H1 (cell line): ENCODE results near the gene TMEM108. TPM values are rescaled to one million over a fixed set of nuclear protein-coding genes. Genes with fewer than 3 reads are reported as not detected.

Source experiments
- CTCF ChIA-PET: fragments of 300-600 bp; sonication (Branson Sonifier 250); formaldehyde crosslinking; loops from one replicate; lab custom pipeline; 2021; ENCODE audit not compliant: partially characterized antibody; lab: Charles Lee
- POLR2A ChIA-PET: fragments of 300-600 bp; sonication (Branson Sonifier 250); formaldehyde crosslinking; loops from one replicate; lab custom pipeline; 2021; ENCODE audit warnings: inconsistent platforms; ENCODE audit not compliant: partially characterized antibody; lab: Charles Lee
- DNase-seq, 2 experiments: peaks; one replicate each; pipeline versions ENCODE4 v3.0.0 to v3.0.0-alpha.2; 2010 to 2022; ENCODE audit warnings: low spot score in 2 of 2, low read depth in 1 of 2, mixed read lengths in 1 of 2
- FAIRE-seq: peaks from 2 replicates; lab custom pipeline; 2011; peaks lifted over from hg19 to GRCh38; lab: Jason Lieb, UNC
- H2AFZ ChIP-seq: 2 replicates; pipeline ENCODE4 v1.8.1; 2012; ENCODE audit warnings: low read length, inconsistent platforms
- H2AK5ac ChIP-seq: 2 replicates; pipeline ENCODE4 v1.6.1; 2013; ENCODE audit warnings: low read depth, low read length
- H2BK120ac ChIP-seq: replicated peaks from 2 replicates; pipeline ENCODE3; 2013; ENCODE audit warnings: low read depth, low read length, inconsistent platforms
- H2BK12ac ChIP-seq: 2 replicates; pipeline ENCODE4 v1.6.1; 2013; ENCODE audit warnings: low read depth, low read length
- H2BK15ac ChIP-seq: 2 replicates; pipeline ENCODE4 v1.6.1; 2013; ENCODE audit warnings: low read length
- H2BK20ac ChIP-seq: 2 replicates; pipeline ENCODE4 v1.6.1; 2013; ENCODE audit warnings: low read length
- H2BK5ac ChIP-seq: 2 replicates; pipeline ENCODE4 v1.6.1; 2013; ENCODE audit warnings: low read depth, low read length
- H3K14ac ChIP-seq: 2 replicates; pipeline ENCODE4 v1.6.1; 2013; ENCODE audit warnings: inconsistent platforms; ENCODE audit not compliant: insufficient read length
- H3K18ac ChIP-seq: 2 replicates; pipeline ENCODE4 v1.6.1; 2013; ENCODE audit warnings: low read length; ENCODE audit errors: extremely low read depth
- H3K23ac ChIP-seq: 2 replicates; pipeline ENCODE4 v1.6.1; 2013; ENCODE audit warnings: inconsistent platforms; ENCODE audit not compliant: insufficient read length
- H3K23me2 ChIP-seq: 2 replicates; pipeline ENCODE4 v1.6.1; 2013; ENCODE audit warnings: low read depth, low read length
- H3K27ac ChIP-seq: 2 replicates; pipeline ENCODE4 v1.6.1; 2011; ENCODE audit warnings: low read depth, low read length, inconsistent platforms
- H3K27me3 ChIP-seq, 4 experiments: replicated peaks in 1 of 4; 1 replicate in 1 of 4; 2 replicates in 3 of 4; pipeline versions ENCODE4 v1.6.1 to v1.8.1; 2011 to 2013; ENCODE audit warnings: low read length in 3 of 4, mild to moderate bottlenecking in 3 of 4, inconsistent platforms in 2 of 4, mixed read lengths in 2 of 4, moderate library complexity in 1 of 4; ENCODE audit not compliant: control insufficient read depth in 3 of 4, insufficient read depth in 3 of 4; ENCODE audit errors: extremely low read depth in 1 of 4
- H3K36me3 ChIP-seq, 4 experiments: 2 replicates each; pipeline versions ENCODE4 v1.6.1 to v1.8.1; 2011 to 2013; ENCODE audit warnings: mild to moderate bottlenecking in 4 of 4, low read length in 3 of 4, moderate library complexity in 2 of 4, control low read depth in 1 of 4, inconsistent platforms in 1 of 4; ENCODE audit not compliant: insufficient read depth in 4 of 4, control insufficient read depth in 2 of 4
- H3K4ac ChIP-seq: replicated peaks from 2 replicates; pipeline ENCODE3; 2013; ENCODE audit warnings: low read length, low read depth, mixed read lengths, inconsistent platforms; ENCODE audit not compliant: insufficient read length
- H3K4me1 ChIP-seq, 4 experiments: replicated peaks in 1 of 4; 1 replicate in 1 of 4; 2 replicates in 3 of 4; pipeline versions ENCODE4 v1.6.1 to v1.8.1; 2011 to 2013; ENCODE audit warnings: low read length in 3 of 4, inconsistent platforms in 2 of 4, mixed read lengths in 1 of 4; ENCODE audit not compliant: insufficient read depth in 4 of 4, control insufficient read depth in 3 of 4
- H3K4me2 ChIP-seq, 2 experiments: 2 replicates each; pipeline versions ENCODE4 v1.6.1 to v1.8.1; 2011 to 2013; ENCODE audit warnings: low read depth in 2 of 2, low read length in 2 of 2, control low read depth in 1 of 2, inconsistent platforms in 1 of 2, mild to moderate bottlenecking in 1 of 2; ENCODE audit not compliant: insufficient read depth in 1 of 2
- H3K4me3 ChIP-seq, 4 experiments: fragments of 200-600, 300-600 bp in 1 of 4; sonication (generic), shearing (Covaris generic), sonication (Bioruptor Twin) in 1 of 4; 2 replicates each; pipeline versions ENCODE4 v1.5.1 to v1.8.1; 2011 to 2016; ENCODE audit warnings: low read length in 4 of 4, low read depth in 3 of 4, control low read depth in 2 of 4, inconsistent platforms in 2 of 4, mild to moderate bottlenecking in 2 of 4, mixed read lengths in 1 of 4, moderate library complexity in 1 of 4; ENCODE audit not compliant: insufficient read depth in 2 of 4; ENCODE audit errors: extremely low read depth in 1 of 4
- H3K56ac ChIP-seq: replicated peaks from 2 replicates; pipeline ENCODE3; 2013; ENCODE audit warnings: low read depth, mild to moderate bottlenecking, mixed read lengths, low read length, inconsistent platforms; ENCODE audit not compliant: insufficient read length
- H3K79me1 ChIP-seq: 2 replicates; pipeline ENCODE4 v1.6.1; 2013; ENCODE audit warnings: low read depth, low read length, control low read depth
- H3K79me2 ChIP-seq, 2 experiments: 2 replicates each; pipeline versions ENCODE4 v1.6.1 to v1.8.1; 2012 to 2013; ENCODE audit warnings: low read length in 2 of 2, mild to moderate bottlenecking in 2 of 2, inconsistent platforms in 1 of 2; ENCODE audit not compliant: insufficient read depth in 2 of 2, control insufficient read depth in 1 of 2
- H3K9ac ChIP-seq, 4 experiments: replicated peaks in 1 of 4; 1 replicate in 1 of 4; 2 replicates in 3 of 4; pipeline versions ENCODE4 v1.6.1 to v1.8.1; 2011 to 2013; ENCODE audit warnings: low read depth in 3 of 4, low read length in 3 of 4, control low read depth in 2 of 4, mild to moderate bottlenecking in 2 of 4, moderate library complexity in 2 of 4, inconsistent platforms in 1 of 4; ENCODE audit errors: extremely low read depth in 1 of 4
- H3K9me3 ChIP-seq, 2 experiments: 2 replicates each; pipeline versions ENCODE4 v1.6.1 to v1.8.1; 2012 to 2013; ENCODE audit warnings: mild to moderate bottlenecking in 2 of 2, moderate library complexity in 2 of 2, control low read depth in 1 of 2, inconsistent platforms in 1 of 2, low read depth in 1 of 2, low read length in 1 of 2, mixed read lengths in 1 of 2; ENCODE audit not compliant: insufficient read depth in 2 of 2
- H4K20me1 ChIP-seq, 2 experiments: replicated peaks in 1 of 2; 2 replicates each; pipeline versions ENCODE3 to v1.8.1; 2011 to 2013; ENCODE audit warnings: inconsistent platforms in 2 of 2, low read length in 2 of 2, mild to moderate bottlenecking in 1 of 2; ENCODE audit not compliant: insufficient read depth in 2 of 2, control insufficient read depth in 1 of 2
- H4K5ac ChIP-seq: 2 replicates; pipeline ENCODE4 v1.6.1; 2013; ENCODE audit warnings: low read length, low read depth, mixed read lengths, inconsistent platforms; ENCODE audit not compliant: insufficient read length
- H4K8ac ChIP-seq: 2 replicates; pipeline ENCODE4 v1.8.0; 2013; ENCODE audit warnings: mild to moderate bottlenecking, moderate library complexity, low read length, inconsistent platforms; ENCODE audit not compliant: insufficient read depth; ENCODE audit errors: extremely low read depth
- H4K91ac ChIP-seq: replicated peaks from 2 replicates; pipeline ENCODE3; 2013; ENCODE audit warnings: low read length, mixed read lengths, inconsistent platforms; ENCODE audit not compliant: insufficient read length
- BCL11A ChIP-seq, 2 experiments: IDR thresholded peaks; one replicate each; pipeline ENCODE4 v1.6.1; 2011; ENCODE audit warnings: low read depth in 2 of 2, low read length in 2 of 2, mild to moderate bottlenecking in 2 of 2
- EP300 ChIP-seq, 2 experiments: IDR thresholded peaks; 1 replicate in 1 of 2; 2 replicates in 1 of 2; pipeline ENCODE4 v1.6.1; 2011 to 2012; ENCODE audit warnings: low read depth in 2 of 2, low read length in 2 of 2, mild to moderate bottlenecking in 2 of 2, borderline replicate concordance in 1 of 2, inconsistent platforms in 1 of 2, moderate library complexity in 1 of 2
- EZH2 ChIP-seq: fragments of 200-600 bp; sonication (generic); IDR thresholded peaks from 2 replicates; pipeline ENCODE4 v1.7.1; 2012; ENCODE audit warnings: low read depth, mild to moderate bottlenecking, moderate library complexity, low read length, inconsistent platforms; ENCODE audit not compliant: severe bottlenecking
- HDAC6 ChIP-seq: IDR thresholded peaks from one replicate; pipeline ENCODE4 v1.7.1; 2012; ENCODE audit warnings: low read depth, mild to moderate bottlenecking, inconsistent platforms, low read length, moderate library complexity
- MAFK ChIP-seq: IDR thresholded peaks from 2 replicates; pipeline ENCODE4 v1.6.1; 2012; ENCODE audit warnings: low read depth, mild to moderate bottlenecking, improper control_type of control experiment, low read length
- RAD21 ChIP-seq, 2 experiments: IDR thresholded peaks in 1 of 2; conservative IDR thresholded peaks in 1 of 2; 2 replicates each; pipeline ENCODE4 v1.6.1; 2011; ENCODE audit warnings: low read depth in 2 of 2, low read length in 2 of 2, improper control_type of control experiment in 1 of 2, inconsistent platforms in 1 of 2, mild to moderate bottlenecking in 1 of 2, moderate library complexity in 1 of 2
- RFX5 ChIP-seq: IDR thresholded peaks from 2 replicates; pipeline ENCODE4 v1.6.1; 2011; ENCODE audit warnings: low read depth, low read length, improper control_type of control experiment, borderline replicate concordance
- RXRA ChIP-seq: IDR thresholded peaks from 2 replicates; pipeline ENCODE4 v1.6.1; 2011; ENCODE audit warnings: low read depth, mild to moderate bottlenecking, low read length, moderate library complexity; ENCODE audit not compliant: insufficient read depth
- SAP30 ChIP-seq: fragments of 300-600 bp; sonication (generic); IDR thresholded peaks from 2 replicates; pipeline ENCODE4 v1.7.1; 2012; ENCODE audit warnings: low read length, moderate library complexity, mild to moderate bottlenecking, inconsistent platforms; ENCODE audit not compliant: insufficient read depth, insufficient replicate concordance
- SRF ChIP-seq: IDR thresholded peaks from 2 replicates; pipeline ENCODE4 v1.6.1; 2011; ENCODE audit warnings: mild to moderate bottlenecking, low read depth, low read length, moderate library complexity
- TAF7 ChIP-seq: optimal IDR thresholded peaks from 2 replicates; pipeline ENCODE3; 2011; ENCODE audit warnings: low read depth, mild to moderate bottlenecking, inconsistent platforms, low read length, moderate library complexity, borderline replicate concordance
- WGBS, 2 experiments: shearing (Covaris generic) in 1 of 2; methylation state at CpG; one replicate each; pipeline versions ENCODE4 v1.1.6 to v1.1.7; 2013 to 2015; ENCODE audit warnings: low lambda C conversion rate in 2 of 2, mixed read lengths in 2 of 2, inconsistent platforms in 1 of 2, low coverage in 1 of 2, missing lambda C conversion rate in 1 of 2; ENCODE audit not compliant: insufficient replicate concordance in 2 of 2, insufficient coverage in 1 of 2, insufficient read length in 1 of 2; ENCODE audit errors: extremely low coverage in 1 of 2, missing lambda C conversion rate in 1 of 2; 5-methylcytosine and 5-hydroxymethylcytosine counted together
- polyA plus RNA-seq, 7 experiments: library from polyadenylated mRNA; depleted of rRNA in 3 of 7; stranded (reverse) in 5 of 7; unstranded in 2 of 7; fragments of >200 nt in 5 of 7; fragments of 200-250 nt in 2 of 7; gene quantifications; 1 replicate in 5 of 7; 2 replicates in 1 of 7; 4 replicates in 1 of 7; pipeline versions ENCODE4 v1.2.1 to v1.2.3, GENCODE V29; 2011 to 2013; ENCODE audit warnings: missing spikeins in 2 of 7, mixed read lengths in 2 of 7
- total RNA-seq: library from RNA; stranded (reverse); fragmentation: NEBNext Ultra II Directional; extraction: Animal tissue kit (Norgen Biotek cat#: 25700); gene quantifications from 2 replicates; pipeline ENCODE4 v1.2.1, GENCODE V29; 2021

The TMEM108 gene
- total and polyA plus RNA-seq, 2 of the 8 experiments (the other 6 are each of a cell fraction or from before 2014, with no cell fraction given): 14.3 to 16.2 TPM

- Histone ChIP-seq H3K79me2 (no peaks in the 10 kb centered on the region), H3K4me1 (peaks cover 0 to 4% (median 0%) of the 10 kb centered on the region in 4 experiments; a peak in 2 of 7 replicates), H4K8ac (no peak overlapping the region), H2AK5ac (no peak overlapping the region), H3K36me3 (no peaks in the 10 kb centered on the region), H2BK120ac (no peak overlapping the region), H4K91ac (no peak overlapping the region), H3K27ac (no peak overlapping the region), H3K23me2 (no peaks in the 10 kb centered on the region), H3K9me3 (no peaks in the 10 kb centered on the region), H3K18ac (no peak overlapping the region), H3K9ac (no peak overlapping the region), H3K4me3 (no peak overlapping the region), H2BK5ac (no peak overlapping the region), H3K4me2 (no peak overlapping the region), H3K56ac (no peak overlapping the region), H2AFZ (no peak overlapping the region), H4K5ac (no peak overlapping the region), H2BK12ac (no peak overlapping the region), H3K14ac (no peak overlapping the region), H3K27me3 (no peaks in the 10 kb centered on the region), H4K20me1 (no peaks in the 10 kb centered on the region), H3K23ac (no peak overlapping the region), H2BK15ac (no peak overlapping the region), H2BK20ac (no peak overlapping the region), H3K79me1 (no peaks in the 10 kb centered on the region), H3K4ac (no peak overlapping the region)
- FAIRE-seq: no peak
- ChIA-PET CTCF (interaction anchor here (0.5 to 2.1 kb wide), 11 partner anchors 9 to 675 kb away, joined by 3 to 11 read pairs (median 5); no protein-coding TSS in a partner anchor), POLR2A (interaction anchor here (1.4 kb wide), 1 partner anchor 9 kb away, joined by 3 read pairs; no protein-coding TSS in a partner anchor)
- no peak for DNase-seq
- WGBS, 2 experiments: 100% methylated on average over 2 of the region's 2 CpGs; no CpG with 5 or more reads in 1 of the 2 experiments
- TF ChIP-seq MAFK (no peak), TAF7 (no peak), RAD21 (IDR thresholded peaks at IDR 0.05 in 1 of 2, conservative IDR thresholded peaks at IDR 0.05 in 1 of 2; ENCODE audit: low read depth in 2 of 2, low read length in 2 of 2) (no peak), BCL11A (IDR thresholded peaks at IDR 0.05; ENCODE audit: low read depth in 2 of 2, low read length in 2 of 2) (no peak), EZH2 (no peak), HDAC6 (no peak), SRF (no peak), SAP30 (no peak), RFX5 (no peak), RXRA (no peak), EP300 (IDR thresholded peaks at IDR 0.05; ENCODE audit: borderline replicate concordance in 1 of 2, low read depth in 2 of 2, low read length in 2 of 2) (no peak)
Observed at GRCh38 chr3:133401374-133402135, 363.4 kb downstream of the TMEM108 start.
